ENCODE measurements around the gene LRG1.

- TF ChIP-seq CTCF (IDR thresholded peaks at IDR 0.05) = no peak
- no peak for TF ChIP-seq POLR2A (IDR thresholded peaks at IDR 0.05)
Observed at GRCh38 chr19:4580961-4581665, 41.3 kb upstream of the LRG1 start.

Measured in adrenal gland (tissue), 5 donors.